Tongue (tissue), 2 donors: ENCODE measurements around the gene AKR7A2. TPM values are rescaled to one million over a fixed set of nuclear protein-coding genes. Genes with fewer than 3 reads are reported as not detected.
A peak's percentile ranks its signal among the peaks of the same experiment; 100 is the strongest.

Source experiments
- DNase-seq: peaks from one replicate; pipeline ENCODE4 v3.0.0-alpha.2; 2015
- total RNA-seq: library from RNA; depleted of rRNA; stranded (reverse); fragments of >200 nt; gene quantifications from one replicate; pipeline ENCODE4 v1.2.3, GENCODE V29; 2014

The AKR7A2 gene
- total RNA-seq, 1 donor from 2014 or later, result 61.6 TPM

DNA sequence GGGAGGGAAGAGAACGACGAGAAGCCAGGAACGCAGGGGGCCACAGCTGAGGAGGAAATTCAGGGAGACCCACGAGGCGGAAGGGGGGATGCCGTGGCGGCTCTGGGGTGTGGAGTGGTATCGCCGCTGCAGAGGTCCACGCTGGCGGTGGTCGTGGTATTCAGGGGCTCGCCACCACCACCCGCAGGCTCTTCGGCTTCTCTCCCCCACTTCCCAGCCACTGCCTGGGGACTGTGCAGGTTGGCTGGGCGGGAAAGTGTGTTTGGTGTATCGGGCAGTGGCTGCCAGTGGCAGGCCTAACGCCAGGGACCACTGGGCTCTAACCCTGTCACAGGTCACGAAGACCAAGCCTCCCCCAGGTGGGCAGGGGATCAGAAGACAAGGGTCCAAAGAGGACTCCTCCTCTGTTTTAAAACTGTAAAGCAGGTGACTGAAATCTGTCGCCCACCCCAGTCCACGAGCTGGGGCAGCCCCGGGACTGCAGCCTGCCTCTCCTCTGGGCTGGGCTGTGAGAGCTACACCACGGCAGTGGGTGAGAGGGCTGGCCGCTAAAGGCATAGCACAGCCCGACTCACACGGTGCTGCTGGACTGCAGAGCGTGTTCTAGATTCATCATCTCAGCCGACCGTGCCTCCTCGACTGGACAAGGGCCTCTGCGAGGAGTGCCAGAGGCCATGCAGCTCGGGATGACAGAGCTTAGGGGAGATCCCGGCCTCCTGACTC is 31.1 kb upstream of the AKR7A2 start:
- DNase-seq, result no peak

DNA sequence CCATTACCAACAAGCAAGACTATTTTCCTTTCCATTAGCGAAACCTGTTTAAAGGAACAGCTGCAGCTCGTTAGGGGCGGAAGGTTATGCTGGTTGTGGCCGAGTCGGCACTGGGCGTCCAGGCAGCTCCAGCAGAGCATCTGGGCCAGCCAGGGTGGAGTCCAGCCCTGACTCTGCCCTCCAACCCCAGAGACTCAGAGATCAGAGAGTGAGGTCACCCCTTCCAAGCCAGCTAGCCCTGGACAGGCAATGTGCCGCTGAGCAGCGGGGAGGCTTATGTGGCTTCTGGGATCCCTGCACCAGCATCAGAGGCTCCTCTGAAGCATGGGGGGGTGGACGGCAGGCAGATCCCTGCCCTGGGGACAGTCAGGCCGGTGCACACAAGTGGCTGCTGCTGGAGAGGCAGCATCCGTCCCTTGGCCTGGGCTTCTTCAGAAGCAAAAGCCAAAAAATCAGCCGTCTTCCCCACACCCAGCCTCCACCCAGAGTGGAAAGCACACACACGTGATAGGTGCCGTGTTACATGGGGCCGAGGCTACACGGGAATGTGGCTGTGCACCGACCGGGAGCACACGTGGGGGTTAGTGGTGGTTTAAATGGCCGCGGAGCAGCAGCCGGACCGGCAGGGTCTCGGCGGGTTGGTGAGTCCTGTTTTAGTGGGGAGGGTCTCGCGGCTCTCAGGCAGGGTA is 30.3 kb upstream of the AKR7A2 start:
- no peak for DNase-seq

DNA sequence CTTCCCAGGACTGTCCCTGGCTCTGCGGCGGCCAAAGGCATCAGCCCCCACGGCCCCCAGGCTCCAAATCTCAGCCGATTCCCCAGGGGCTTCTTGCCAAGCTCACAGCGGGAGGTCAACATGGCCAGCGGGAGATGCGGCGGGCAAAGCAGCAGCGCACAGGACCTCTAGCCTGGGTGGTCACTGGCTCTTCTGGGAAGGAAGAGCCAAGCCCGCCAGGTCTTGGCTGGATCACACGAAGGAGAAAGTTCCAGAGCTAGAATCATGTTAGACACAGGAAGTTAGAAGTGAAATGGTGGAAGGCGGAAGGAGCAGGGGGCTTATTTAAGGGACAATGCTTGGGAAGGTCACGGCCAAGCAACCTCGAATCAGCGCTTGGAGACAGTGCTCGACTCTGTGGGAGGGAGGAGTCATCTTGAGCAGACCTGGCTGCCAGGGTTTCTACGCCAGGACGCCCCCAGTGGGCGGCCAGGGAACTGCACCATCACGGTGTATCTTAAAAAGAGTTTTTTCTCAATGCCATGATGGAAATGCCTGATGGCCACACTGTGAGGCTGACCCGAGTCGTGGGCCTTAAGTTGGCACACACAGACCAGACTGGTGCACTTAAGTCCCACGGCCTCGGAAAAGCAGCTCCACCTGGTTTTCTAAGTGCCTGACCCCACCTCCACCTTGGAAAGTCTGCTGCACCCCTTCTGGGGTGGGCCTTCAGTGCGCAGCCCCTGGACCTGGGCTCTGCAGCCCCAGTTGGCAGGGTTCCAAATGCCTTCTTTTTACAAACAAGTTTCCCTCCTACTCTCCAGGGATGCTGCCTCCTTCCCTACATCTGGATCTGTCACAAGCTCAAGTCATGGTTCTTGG is 29.5 kb upstream of the AKR7A2 start:
- peak; percentile 74 for DNase-seq

DNA sequence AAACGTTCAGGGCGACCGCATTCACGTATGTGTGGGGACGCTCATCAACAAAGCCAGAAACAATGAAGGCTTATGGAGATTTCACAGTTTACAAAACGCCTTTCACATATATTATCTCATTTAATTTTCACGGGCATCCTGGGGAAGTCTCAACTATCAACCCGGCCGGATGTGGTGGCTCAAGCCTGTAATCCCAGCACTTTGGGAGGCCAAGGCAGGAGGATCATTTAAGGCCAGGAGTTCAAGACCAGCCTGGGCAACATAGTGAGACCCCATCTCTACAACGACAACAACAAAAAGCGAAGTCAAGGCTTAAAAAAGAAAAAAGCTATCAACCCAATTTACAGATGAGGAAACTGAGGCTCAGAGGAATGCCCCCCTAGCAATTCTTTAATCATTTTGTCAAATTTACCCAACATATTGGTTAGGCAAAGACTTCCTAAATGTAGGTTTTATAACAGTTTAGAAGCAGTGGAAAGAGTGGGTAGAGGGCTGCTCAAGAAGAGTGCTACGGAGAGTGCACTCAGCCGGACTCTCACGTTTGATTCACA is 28.5 kb upstream of the AKR7A2 start:
- no peak for DNase-seq

DNA sequence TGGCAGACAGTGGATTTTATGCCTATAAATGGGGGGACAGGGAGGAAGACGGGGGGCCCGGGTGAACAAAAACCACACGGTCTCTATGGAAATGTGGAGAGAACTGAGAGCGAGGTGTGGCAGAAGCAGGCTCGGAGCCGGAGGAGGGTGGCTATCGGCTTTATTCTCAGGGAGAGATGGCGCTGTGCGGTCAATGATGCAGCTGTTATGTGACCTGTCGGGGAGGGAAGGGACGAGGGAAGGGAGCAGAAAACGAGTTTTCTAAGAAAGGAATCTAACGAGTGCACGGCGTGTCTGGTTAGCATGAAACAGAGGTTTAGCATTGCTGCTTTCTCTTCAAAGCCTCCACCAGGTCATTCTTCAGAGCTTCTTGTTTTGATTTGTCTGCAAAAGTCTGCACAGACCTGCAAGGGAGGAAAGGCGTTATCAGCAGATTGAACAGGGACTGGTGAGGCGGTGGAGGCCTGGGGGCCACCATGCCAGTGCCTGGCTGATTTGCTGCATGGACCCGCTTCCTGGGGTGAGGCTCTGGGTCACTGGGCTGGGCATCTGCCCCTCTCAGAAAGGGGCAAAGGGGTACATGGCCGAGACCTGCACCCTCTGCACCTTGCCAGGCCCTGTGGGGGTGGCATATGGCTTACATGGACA is 27.4 kb upstream of the AKR7A2 start:
- no peak for DNase-seq

DNA sequence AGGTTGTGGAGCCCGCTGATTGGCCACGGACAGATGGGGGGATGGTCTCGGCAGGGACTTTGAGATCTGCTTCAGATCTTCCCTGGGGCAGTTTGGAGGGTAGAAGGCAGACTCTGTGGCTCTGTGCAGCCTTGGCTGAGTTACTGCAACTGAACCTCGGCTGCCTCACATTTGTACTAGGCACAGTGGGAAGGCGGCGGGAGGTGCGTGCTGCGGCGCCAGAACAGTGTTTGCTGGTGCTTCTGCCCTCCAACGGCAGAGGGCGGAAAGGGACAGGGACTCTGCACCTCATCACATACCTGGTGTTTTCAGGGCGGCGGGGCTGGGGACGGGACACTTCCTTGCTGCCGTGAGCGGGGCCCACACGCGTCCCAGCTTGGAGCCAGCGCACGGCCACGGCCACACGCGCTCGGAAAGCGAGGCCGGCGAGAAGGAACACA is 26.4 kb upstream of the AKR7A2 start:
- DNase-seq, result peak; percentile 56

DNA sequence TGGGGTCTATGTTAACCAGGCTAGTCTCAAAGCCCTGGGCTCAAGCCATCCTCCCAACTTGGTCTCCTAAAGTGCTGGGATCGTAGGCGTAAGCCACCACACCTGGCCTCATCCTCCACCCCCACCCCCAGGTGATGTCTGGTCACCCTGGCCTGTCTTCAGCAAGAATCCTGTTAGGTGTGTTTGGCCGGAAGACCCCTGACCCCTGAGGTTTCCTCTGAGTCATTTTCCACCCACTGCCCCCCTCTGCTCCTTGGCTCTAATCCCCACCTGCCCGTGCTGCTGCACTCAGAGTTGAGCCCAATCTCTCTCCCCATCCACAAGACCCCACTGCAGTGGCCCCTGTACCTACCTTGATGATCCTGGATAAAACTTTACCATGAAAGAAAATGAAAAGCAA is 25.3 kb upstream of the AKR7A2 start:
- no peak for DNase-seq

DNA sequence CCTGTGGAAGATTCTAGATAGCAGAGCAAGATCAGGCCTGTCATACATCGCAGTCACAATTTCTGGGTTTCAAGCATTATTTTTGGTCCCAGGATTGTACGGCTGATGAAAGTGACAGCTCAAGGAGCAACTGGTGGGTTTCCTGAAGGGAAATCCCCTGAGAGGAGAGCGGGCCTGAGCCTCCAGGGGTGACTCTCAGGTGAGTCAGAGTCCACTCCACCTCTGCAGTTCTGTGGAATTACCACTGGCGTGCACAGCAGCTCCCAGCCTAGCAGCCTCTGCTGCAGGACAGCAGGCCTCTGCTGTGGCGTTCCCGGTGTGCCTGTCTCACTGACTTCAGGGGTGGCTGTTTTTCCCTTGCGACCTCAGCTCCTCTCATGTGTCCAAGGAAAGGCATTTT is 24.6 kb upstream of the AKR7A2 start:
- no peak for DNase-seq

DNA sequence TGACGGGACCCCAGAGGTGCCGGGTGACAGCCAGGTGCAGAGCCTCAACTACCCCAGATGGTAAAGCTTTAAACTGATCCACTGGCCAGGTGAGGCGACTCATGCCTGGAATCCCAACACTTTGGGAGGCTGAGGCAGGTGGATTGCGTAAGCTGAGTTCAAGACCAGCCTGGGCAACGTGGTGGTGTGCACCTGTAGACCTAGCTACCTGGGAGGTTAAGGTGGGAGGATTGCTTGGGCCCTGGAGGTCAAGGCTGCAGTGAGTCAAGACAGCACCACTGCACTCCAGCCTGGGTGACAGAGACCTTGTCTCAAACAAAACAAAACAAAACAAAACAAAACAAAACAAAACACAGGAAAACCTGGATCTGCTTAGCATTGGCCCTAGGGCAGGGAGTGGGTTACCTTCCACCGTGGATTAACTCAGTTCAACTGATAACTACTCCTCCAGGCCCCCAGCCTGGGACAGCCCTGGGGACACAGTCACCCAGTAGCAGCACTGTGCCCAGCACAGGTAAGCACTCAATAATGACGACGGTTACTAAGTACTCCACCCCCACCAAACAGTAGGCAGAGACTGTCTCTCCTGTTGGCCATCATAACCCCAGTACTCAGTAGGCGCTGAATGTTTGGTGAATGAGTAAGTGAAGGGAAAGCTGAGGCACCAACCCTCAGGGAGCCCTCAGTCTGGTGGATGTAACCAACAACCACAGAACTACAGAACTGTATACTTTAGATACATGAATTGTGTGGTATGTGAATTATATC is 21.8 kb upstream of the AKR7A2 start:
- DNase-seq, result no peak

DNA sequence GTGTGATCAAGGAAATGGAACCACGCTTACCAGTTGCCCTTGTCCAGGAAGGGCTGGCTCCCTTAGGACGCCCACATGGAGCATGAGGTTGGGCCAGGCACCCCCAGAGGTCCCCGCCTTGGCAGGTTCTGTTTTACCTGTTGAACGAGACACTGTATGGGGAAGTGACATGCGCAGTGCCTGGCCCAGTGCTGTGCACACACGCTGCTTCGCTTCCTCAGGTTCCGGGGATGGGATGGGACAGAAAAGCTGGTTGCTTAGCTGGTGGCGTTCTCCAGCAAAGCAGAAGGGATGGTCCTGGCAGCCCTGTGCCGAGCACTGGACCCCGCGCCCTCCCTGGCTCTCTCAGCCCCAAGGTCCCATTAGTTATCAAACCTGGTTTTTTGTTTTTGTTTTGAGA is 20.9 kb upstream of the AKR7A2 start:
- no peak for DNase-seq

DNA sequence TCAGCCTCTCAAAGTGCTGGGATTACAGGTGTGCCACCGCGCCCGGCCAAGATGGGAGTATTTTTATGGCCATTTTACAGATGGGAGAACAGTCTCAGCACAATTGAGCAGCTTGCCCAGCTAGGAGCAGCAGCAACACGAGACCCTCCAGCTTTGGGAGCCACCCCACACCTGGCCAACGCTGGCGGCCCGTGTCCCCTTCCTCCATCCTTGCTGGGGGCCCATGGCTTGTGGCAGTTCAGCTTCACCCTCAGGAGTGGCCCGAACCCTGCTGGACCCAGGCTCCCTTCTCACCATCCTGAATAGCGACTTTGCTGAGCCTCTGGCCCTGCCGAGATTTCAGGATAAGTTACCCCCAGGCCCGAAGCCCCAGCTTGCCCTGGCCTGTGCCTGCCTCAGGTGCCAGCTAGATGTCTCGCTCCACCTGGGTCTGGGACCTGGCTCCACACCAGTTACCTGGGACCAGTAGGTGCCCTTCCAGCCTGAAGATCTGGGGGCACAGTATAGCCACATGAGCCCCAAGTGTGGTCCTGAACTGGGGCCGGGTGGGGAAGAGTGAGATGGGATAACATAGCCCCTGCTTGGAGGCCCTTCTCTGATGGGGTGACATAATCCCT is 19.4 kb upstream of the AKR7A2 start:
- DNase-seq, result no peak

DNA sequence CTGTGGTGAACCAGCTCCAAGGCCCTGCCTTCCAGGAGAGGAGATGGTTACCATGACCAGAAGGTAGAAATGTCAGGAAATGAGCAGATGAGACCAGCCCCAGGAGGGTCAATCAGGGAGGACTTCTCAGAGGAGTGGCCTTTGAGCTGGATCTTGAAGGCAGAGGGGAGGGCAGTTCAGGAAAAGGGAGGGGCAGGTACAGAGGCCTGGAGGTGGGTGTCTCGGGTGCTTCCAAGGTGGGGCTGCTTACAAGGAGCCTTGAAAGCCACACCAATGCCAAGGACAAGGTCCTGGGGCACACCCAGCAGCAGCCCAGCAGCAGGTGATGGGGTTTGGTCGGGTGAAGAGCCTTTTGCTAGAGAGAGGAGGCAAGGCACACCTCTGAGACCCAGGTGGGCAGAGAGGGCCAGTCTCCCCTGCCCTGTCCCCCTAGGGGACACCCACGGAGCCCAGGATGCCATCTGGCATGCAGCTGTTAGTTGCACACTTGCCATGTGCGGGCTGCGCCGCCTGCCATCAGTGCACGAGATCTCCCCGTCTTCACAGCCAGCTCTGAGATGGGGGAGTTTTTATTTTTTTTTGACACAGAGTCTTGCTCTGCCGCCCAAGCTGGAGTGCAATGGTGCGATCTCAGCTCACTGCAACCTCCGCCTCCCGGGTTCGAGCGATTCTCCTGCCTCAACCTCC is 18.6 kb upstream of the AKR7A2 start:
- DNase-seq, result no peak

DNA sequence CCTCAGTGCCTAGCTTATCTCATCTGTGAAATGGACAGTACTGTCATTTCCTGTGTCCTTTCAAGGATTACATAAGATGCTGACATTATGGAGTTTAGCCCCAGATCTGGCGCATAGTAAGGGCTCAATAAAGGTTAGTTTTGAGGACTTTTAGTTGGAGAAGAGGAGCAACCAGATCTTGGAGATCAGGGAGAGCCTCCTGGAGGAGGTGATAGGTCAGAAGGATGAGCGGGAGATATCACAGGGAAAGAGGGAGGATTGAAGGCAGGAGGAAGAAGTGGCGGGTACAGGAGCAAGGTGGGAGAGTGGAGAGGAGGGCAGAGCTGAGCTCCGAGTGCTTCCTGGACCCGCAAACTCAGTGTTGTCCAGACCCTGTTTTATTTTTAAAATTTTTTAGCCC is 17.7 kb upstream of the AKR7A2 start:
- DNase-seq, result no peak

DNA sequence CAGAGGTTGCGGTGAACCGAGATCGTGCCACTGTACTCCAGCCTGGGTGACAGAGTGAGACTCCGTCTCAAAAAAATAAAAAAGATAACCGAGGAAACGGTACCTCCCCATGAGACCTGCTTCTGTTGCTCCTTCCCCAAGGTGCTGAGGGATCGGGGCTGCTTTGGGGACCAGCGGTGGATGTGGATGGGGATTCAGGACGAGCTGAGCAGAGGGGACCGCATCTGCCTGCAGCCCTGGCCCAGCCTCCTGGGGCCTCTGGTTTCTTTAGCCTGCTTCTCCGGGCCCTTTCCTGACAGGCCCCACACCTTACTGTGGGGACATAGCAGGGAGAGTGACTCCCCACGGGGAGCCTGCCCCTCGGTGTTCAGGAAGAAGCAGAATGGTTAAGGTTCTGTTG is 17.2 kb upstream of the AKR7A2 start:
- no peak for DNase-seq

DNA sequence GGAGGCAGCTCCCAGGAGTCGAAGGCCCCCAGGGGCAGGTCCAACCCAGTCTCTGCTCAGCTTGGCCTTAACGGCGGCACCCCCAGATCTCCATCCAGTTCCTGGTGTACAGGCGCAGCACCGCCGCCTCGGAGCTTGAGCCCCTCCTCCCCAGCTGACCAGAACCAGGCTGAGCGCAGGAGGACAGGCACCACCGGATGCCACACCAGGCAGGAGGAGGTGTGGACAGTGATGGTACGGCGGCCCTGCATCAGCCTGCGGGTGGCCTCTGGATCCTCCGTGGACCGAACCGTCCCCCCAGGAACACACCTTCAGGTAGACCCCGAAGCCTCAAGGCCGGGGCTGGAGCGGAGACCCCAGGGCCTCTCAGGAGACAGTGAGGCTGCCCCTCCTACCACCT is 16.5 kb upstream of the AKR7A2 start:
- DNase-seq, result no peak

DNA sequence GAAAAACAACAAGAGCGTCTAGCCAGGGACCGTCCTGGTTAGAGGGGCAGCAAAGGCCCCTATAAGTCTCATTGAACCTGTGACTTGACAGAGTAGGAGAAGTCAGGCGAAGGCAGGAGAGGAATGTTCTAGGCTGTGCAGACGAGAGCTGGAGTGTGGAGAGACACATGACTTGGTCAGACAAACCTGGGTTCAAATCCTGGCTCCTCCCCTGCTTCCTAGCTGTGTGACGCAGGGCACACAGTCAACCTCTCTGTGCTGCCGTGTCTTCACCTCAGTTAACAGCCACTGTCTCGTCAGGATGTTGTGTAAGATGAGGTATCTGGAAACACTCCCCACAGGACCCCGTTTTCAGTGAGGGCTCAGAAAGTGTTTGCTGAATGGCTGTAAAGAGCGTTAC is 15.8 kb upstream of the AKR7A2 start:
- DNase-seq, result no peak

DNA sequence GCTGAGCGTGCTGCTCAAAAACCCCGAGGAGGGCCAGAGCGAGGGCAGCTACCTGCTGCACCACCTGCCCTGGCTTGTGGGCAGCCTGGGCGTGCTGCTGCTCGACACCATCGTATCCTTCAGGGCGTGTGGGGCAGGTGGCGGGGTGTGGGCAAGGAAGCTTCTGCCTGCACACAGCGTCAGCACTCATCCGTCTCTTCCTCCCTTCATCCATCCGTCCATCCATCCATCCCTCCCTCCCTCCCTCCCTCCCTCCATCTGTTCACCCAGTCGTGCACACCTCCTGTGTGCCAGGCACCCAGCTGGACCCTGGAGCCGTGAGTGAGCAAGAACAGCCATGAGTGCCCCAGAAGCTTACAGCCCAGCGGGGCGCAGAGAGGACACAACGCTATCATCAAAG is 15.4 kb upstream of the AKR7A2 start:
- no peak for DNase-seq

DNA sequence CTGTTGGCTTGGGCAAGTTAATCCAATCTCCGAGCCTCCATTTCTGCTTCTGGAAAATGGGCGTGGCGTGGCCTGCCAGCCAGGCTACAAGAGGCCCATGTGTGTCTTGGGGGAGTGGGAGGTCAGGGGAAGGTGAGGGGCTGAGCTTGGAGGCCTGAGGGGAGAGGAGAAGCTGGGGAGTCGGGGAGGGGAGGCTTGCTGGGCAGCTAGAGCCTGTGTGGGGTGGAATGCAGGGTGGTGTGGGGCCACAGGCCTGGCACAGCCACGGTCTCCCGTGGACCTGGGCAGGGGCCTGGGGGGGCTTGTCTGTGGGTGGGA is 14.8 kb upstream of the AKR7A2 start:
- DNase-seq, result no peak

DNA sequence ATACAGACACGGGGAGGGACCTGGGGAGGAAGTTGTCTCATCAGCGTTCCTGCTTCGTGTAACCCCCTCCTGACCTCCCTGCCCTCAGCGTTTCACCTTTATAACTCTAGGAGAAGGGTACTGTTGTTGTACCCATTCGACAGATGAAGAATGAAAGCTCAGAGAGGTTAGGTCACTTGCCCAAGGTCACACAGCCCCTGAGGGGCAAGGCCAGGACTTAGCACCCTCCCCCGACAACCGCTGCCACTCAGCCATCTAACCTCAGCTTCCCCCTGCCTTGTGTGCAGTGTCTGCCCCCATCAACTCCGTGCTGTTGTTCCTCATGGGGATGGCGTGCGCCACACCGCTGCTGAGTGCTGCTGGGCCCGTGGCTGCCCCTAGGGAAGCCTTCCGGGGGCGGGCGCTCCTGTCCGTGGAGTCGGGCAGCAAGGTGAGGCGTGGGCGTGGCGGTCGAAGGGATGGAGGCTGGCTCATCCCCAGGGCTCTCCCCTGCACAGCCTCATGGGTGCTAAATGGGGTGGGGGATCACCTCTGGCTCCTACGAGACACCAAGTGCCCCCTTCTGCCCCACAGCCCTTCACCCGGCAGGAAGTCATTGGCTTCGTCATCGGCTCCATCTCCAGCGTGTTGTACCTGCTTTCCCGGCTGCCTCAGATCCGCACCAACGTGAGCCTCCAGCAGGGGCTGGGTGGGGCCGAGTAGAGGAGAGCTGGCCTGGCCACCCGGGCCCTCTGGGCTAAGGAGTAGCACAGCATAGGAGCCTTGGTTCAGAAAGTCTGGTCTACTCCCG is 14.2 kb upstream of the AKR7A2 start:
- DNase-seq, result no peak
